Fibroblast of mammary gland (primary cell): Measurements from ENCODE around the gene SCEL.

Source experiments
- DNase-seq: peaks from one replicate; pipeline ENCODE4 v3.0.0-alpha.2; 2010; ENCODE audit warnings: low read depth
- H3K4me3 ChIP-seq: 2 replicates; pipeline ENCODE4 v1.5.1; 2011; ENCODE audit warnings: low read depth, mild to moderate bottlenecking, low read length, moderate library complexity; ENCODE audit not compliant: control insufficient read depth
- CTCF ChIP-seq: conservative IDR thresholded peaks from 2 replicates; pipeline ENCODE4 v1.5.1; 2011; ENCODE audit warnings: low read depth, low read length, inconsistent platforms; ENCODE audit not compliant: control insufficient read depth, insufficient read depth

Gene SCEL

DNA sequence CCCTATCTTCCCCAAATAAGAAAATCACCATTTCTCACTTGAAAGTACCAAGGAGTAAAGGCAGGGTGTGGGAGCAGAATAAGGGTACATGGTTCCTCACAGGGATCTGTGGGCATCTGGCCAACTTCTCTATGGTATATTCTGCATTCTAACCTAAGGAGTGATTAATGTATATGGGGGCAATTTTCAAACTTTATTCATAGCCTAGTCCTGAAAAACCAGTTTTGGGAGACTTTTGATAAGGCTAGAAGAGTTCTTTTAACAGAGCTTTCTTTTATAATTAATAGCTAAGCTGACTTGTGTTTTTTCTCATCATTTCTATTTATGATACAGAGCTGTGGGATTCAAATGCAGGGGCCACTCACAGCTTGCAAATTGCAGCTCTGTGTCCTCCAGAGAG lies 852 bp downstream of the SCEL start:
- DNase-seq = no peak
- no peak for TF ChIP-seq CTCF
- no peak overlapping the region for H3K4me3 ChIP-seq

- DNase-seq = no peak
- H3K4me3 ChIP-seq = no peak overlapping the region
- TF ChIP-seq CTCF = no peak
Observed at GRCh38 chr13:77537289-77537919, 1.9 kb downstream of the SCEL start.

GRCh38 chr13:77543711-77544110 lies 8.2 kb downstream of the SCEL start:
- DNase-seq = no peak
- H3K4me3 ChIP-seq = no peak overlapping the region
- TF ChIP-seq CTCF = no peak

DNA sequence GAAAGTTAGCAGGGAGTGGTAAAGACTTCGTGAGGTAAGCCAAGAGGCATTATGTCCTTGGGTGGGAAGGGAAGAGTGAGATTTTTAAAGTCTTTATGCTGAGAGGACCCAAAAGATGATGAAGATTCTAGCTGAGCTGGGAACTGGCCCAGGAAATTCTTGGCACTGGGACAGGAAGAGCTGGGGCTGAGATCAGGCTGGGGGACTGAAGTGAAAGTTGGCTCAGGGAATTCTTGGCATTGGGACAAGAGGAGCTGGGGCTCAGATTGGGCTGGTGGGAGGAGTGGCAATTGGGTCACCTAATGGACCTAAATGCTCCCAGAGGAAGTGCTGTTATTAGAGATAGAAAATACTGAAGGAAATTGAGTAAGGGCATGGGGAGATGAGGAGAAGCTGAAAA lies 8.8 kb downstream of the SCEL start:
- H3K4me3 ChIP-seq = no peak overlapping the region
- DNase-seq = peak; percentile 59
- TF ChIP-seq CTCF = no peak

DNA sequence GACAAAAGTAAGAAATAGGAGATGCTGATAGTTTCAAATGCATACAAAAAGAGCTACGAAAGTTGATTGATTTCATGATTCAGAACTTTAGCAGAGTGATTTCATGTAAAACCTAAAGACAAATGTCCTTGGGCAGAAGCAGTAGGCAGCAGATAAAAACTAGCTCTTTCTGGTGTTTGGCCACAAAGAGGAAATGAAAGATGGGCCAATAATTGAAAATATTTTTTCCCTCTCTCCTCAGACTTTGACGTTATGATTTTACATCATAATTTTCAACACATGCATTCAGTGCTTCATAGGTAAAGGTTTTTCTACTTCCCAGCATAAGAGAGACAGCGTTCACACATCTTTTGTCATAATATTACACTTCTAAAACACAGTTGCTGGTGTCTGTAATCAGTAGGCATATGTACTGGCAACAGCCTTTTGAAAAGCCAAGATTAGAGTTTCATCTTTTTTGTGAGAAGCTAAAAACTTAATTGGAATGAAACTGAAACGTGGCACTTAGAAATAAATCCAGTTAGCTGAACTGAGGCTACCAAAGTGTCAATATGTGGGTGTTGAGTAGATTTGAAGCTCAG lies 9.3 kb downstream of the SCEL start:
- no peak overlapping the region for H3K4me3 ChIP-seq
- no peak for TF ChIP-seq CTCF
- DNase-seq = no peak

- no peak for TF ChIP-seq CTCF
- no peak overlapping the region for H3K4me3 ChIP-seq
- DNase-seq = no peak
Observed at GRCh38 chr13:77545626-77546412, 10.3 kb downstream of the SCEL start.
